H1 (cell line): Measurements from ENCODE around the gene STRN4. TPM values are rescaled to one million over a fixed set of nuclear protein-coding genes. Genes with fewer than 3 reads are reported as not detected.
A peak's percentile ranks its signal among the peaks of the same experiment; 100 is the strongest.

Experiments
- CTCF ChIA-PET: fragments of 300-600 bp; sonication (Branson Sonifier 250); formaldehyde crosslinking; loops from one replicate; lab custom pipeline; 2021; ENCODE audit not compliant: partially characterized antibody; lab: Charles Lee
- POLR2A ChIA-PET: fragments of 300-600 bp; sonication (Branson Sonifier 250); formaldehyde crosslinking; loops from one replicate; lab custom pipeline; 2021; ENCODE audit warnings: inconsistent platforms; ENCODE audit not compliant: partially characterized antibody; lab: Charles Lee
- DNase-seq, 2 experiments: peaks; one replicate each; pipeline versions ENCODE4 v3.0.0 to v3.0.0-alpha.2; 2010 to 2022; ENCODE audit warnings: low spot score in 2 of 2, low read depth in 1 of 2, mixed read lengths in 1 of 2
- FAIRE-seq: peaks from 2 replicates; lab custom pipeline; 2011; peaks lifted over from hg19 to GRCh38; lab: Jason Lieb, UNC
- H2AFZ ChIP-seq: 2 replicates; pipeline ENCODE4 v1.8.1; 2012; ENCODE audit warnings: low read length, inconsistent platforms
- H2AK5ac ChIP-seq: 2 replicates; pipeline ENCODE4 v1.6.1; 2013; ENCODE audit warnings: low read depth, low read length
- H2BK120ac ChIP-seq: replicated peaks from 2 replicates; pipeline ENCODE3; 2013; ENCODE audit warnings: low read depth, low read length, inconsistent platforms
- H2BK12ac ChIP-seq: 2 replicates; pipeline ENCODE4 v1.6.1; 2013; ENCODE audit warnings: low read depth, low read length
- H2BK15ac ChIP-seq: 2 replicates; pipeline ENCODE4 v1.6.1; 2013; ENCODE audit warnings: low read length
- H2BK20ac ChIP-seq: 2 replicates; pipeline ENCODE4 v1.6.1; 2013; ENCODE audit warnings: low read length
- H2BK5ac ChIP-seq: 2 replicates; pipeline ENCODE4 v1.6.1; 2013; ENCODE audit warnings: low read depth, low read length
- H3K14ac ChIP-seq: 2 replicates; pipeline ENCODE4 v1.6.1; 2013; ENCODE audit warnings: inconsistent platforms; ENCODE audit not compliant: insufficient read length
- H3K18ac ChIP-seq: 2 replicates; pipeline ENCODE4 v1.6.1; 2013; ENCODE audit warnings: low read length; ENCODE audit errors: extremely low read depth
- H3K23ac ChIP-seq: 2 replicates; pipeline ENCODE4 v1.6.1; 2013; ENCODE audit warnings: inconsistent platforms; ENCODE audit not compliant: insufficient read length
- H3K23me2 ChIP-seq: 2 replicates; pipeline ENCODE4 v1.6.1; 2013; ENCODE audit warnings: low read depth, low read length
- H3K27ac ChIP-seq: 2 replicates; pipeline ENCODE4 v1.6.1; 2011; ENCODE audit warnings: low read depth, low read length, inconsistent platforms
- H3K27me3 ChIP-seq, 4 experiments: replicated peaks in 1 of 4; 1 replicate in 1 of 4; 2 replicates in 3 of 4; pipeline versions ENCODE4 v1.6.1 to v1.8.1; 2011 to 2013; ENCODE audit warnings: low read length in 3 of 4, mild to moderate bottlenecking in 3 of 4, inconsistent platforms in 2 of 4, mixed read lengths in 2 of 4, moderate library complexity in 1 of 4; ENCODE audit not compliant: control insufficient read depth in 3 of 4, insufficient read depth in 3 of 4; ENCODE audit errors: extremely low read depth in 1 of 4
- H3K36me3 ChIP-seq, 4 experiments: 2 replicates each; pipeline versions ENCODE4 v1.6.1 to v1.8.1; 2011 to 2013; ENCODE audit warnings: mild to moderate bottlenecking in 4 of 4, low read length in 3 of 4, moderate library complexity in 2 of 4, control low read depth in 1 of 4, inconsistent platforms in 1 of 4; ENCODE audit not compliant: insufficient read depth in 4 of 4, control insufficient read depth in 2 of 4
- H3K4ac ChIP-seq: replicated peaks from 2 replicates; pipeline ENCODE3; 2013; ENCODE audit warnings: low read length, low read depth, mixed read lengths, inconsistent platforms; ENCODE audit not compliant: insufficient read length
- H3K4me1 ChIP-seq, 4 experiments: replicated peaks in 1 of 4; 1 replicate in 1 of 4; 2 replicates in 3 of 4; pipeline versions ENCODE4 v1.6.1 to v1.8.1; 2011 to 2013; ENCODE audit warnings: low read length in 3 of 4, inconsistent platforms in 2 of 4, mixed read lengths in 1 of 4; ENCODE audit not compliant: insufficient read depth in 4 of 4, control insufficient read depth in 3 of 4
- H3K4me2 ChIP-seq, 2 experiments: 2 replicates each; pipeline versions ENCODE4 v1.6.1 to v1.8.1; 2011 to 2013; ENCODE audit warnings: low read depth in 2 of 2, low read length in 2 of 2, control low read depth in 1 of 2, inconsistent platforms in 1 of 2, mild to moderate bottlenecking in 1 of 2; ENCODE audit not compliant: insufficient read depth in 1 of 2
- H3K4me3 ChIP-seq, 4 experiments: fragments of 200-600, 300-600 bp in 1 of 4; sonication (generic), shearing (Covaris generic), sonication (Bioruptor Twin) in 1 of 4; 2 replicates each; pipeline versions ENCODE4 v1.5.1 to v1.8.1; 2011 to 2016; ENCODE audit warnings: low read length in 4 of 4, low read depth in 3 of 4, control low read depth in 2 of 4, inconsistent platforms in 2 of 4, mild to moderate bottlenecking in 2 of 4, mixed read lengths in 1 of 4, moderate library complexity in 1 of 4; ENCODE audit not compliant: insufficient read depth in 2 of 4; ENCODE audit errors: extremely low read depth in 1 of 4
- H3K56ac ChIP-seq: replicated peaks from 2 replicates; pipeline ENCODE3; 2013; ENCODE audit warnings: low read depth, mild to moderate bottlenecking, mixed read lengths, low read length, inconsistent platforms; ENCODE audit not compliant: insufficient read length
- H3K79me1 ChIP-seq: 2 replicates; pipeline ENCODE4 v1.6.1; 2013; ENCODE audit warnings: low read depth, low read length, control low read depth
- H3K79me2 ChIP-seq, 2 experiments: 2 replicates each; pipeline versions ENCODE4 v1.6.1 to v1.8.1; 2012 to 2013; ENCODE audit warnings: low read length in 2 of 2, mild to moderate bottlenecking in 2 of 2, inconsistent platforms in 1 of 2; ENCODE audit not compliant: insufficient read depth in 2 of 2, control insufficient read depth in 1 of 2
- H3K9ac ChIP-seq, 4 experiments: replicated peaks in 1 of 4; 1 replicate in 1 of 4; 2 replicates in 3 of 4; pipeline versions ENCODE4 v1.6.1 to v1.8.1; 2011 to 2013; ENCODE audit warnings: low read depth in 3 of 4, low read length in 3 of 4, control low read depth in 2 of 4, mild to moderate bottlenecking in 2 of 4, moderate library complexity in 2 of 4, inconsistent platforms in 1 of 4; ENCODE audit errors: extremely low read depth in 1 of 4
- H3K9me3 ChIP-seq, 2 experiments: 2 replicates each; pipeline versions ENCODE4 v1.6.1 to v1.8.1; 2012 to 2013; ENCODE audit warnings: mild to moderate bottlenecking in 2 of 2, moderate library complexity in 2 of 2, control low read depth in 1 of 2, inconsistent platforms in 1 of 2, low read depth in 1 of 2, low read length in 1 of 2, mixed read lengths in 1 of 2; ENCODE audit not compliant: insufficient read depth in 2 of 2
- H4K20me1 ChIP-seq, 2 experiments: replicated peaks in 1 of 2; 2 replicates each; pipeline versions ENCODE3 to v1.8.1; 2011 to 2013; ENCODE audit warnings: inconsistent platforms in 2 of 2, low read length in 2 of 2, mild to moderate bottlenecking in 1 of 2; ENCODE audit not compliant: insufficient read depth in 2 of 2, control insufficient read depth in 1 of 2
- H4K5ac ChIP-seq: 2 replicates; pipeline ENCODE4 v1.6.1; 2013; ENCODE audit warnings: low read length, low read depth, mixed read lengths, inconsistent platforms; ENCODE audit not compliant: insufficient read length
- H4K8ac ChIP-seq: 2 replicates; pipeline ENCODE4 v1.8.0; 2013; ENCODE audit warnings: mild to moderate bottlenecking, moderate library complexity, low read length, inconsistent platforms; ENCODE audit not compliant: insufficient read depth; ENCODE audit errors: extremely low read depth
- H4K91ac ChIP-seq: replicated peaks from 2 replicates; pipeline ENCODE3; 2013; ENCODE audit warnings: low read length, mixed read lengths, inconsistent platforms; ENCODE audit not compliant: insufficient read length
- FOSL1 ChIP-seq: IDR thresholded peaks from 2 replicates; pipeline ENCODE4 v1.6.1; 2011; ENCODE audit warnings: mild to moderate bottlenecking, low read depth, low read length, moderate library complexity; ENCODE audit not compliant: insufficient read depth
- KDM4A ChIP-seq: IDR thresholded peaks from one replicate; pipeline ENCODE4 v1.7.1; 2012; ENCODE audit warnings: low read depth, mild to moderate bottlenecking, moderate library complexity, low read length, inconsistent platforms; ENCODE audit not compliant: severe bottlenecking
- MAX ChIP-seq: IDR thresholded peaks from 2 replicates; pipeline ENCODE4 v1.6.1; 2012; ENCODE audit warnings: inconsistent platforms
- POU5F1 ChIP-seq: IDR thresholded peaks from 2 replicates; pipeline ENCODE4 v1.6.1; 2011; ENCODE audit warnings: low read depth, mild to moderate bottlenecking, low read length, moderate library complexity
- RFX5 ChIP-seq: IDR thresholded peaks from 2 replicates; pipeline ENCODE4 v1.6.1; 2011; ENCODE audit warnings: low read depth, low read length, improper control_type of control experiment, borderline replicate concordance
- SIN3A ChIP-seq, 2 experiments: IDR thresholded peaks in 1 of 2; conservative IDR thresholded peaks in 1 of 2; 2 replicates each; pipeline ENCODE4 v1.6.1; 2011 to 2012; ENCODE audit warnings: low read length in 2 of 2, improper control_type of control experiment in 1 of 2, low read depth in 1 of 2, mild to moderate bottlenecking in 1 of 2
- SIRT6 ChIP-seq: IDR thresholded peaks from one replicate; pipeline ENCODE4 v1.7.1; 2012; ENCODE audit warnings: low read length, inconsistent platforms
- SP4 ChIP-seq: IDR thresholded peaks from 2 replicates; pipeline ENCODE4 v1.6.1; 2012; ENCODE audit warnings: low read length, inconsistent platforms
- SRF ChIP-seq: IDR thresholded peaks from 2 replicates; pipeline ENCODE4 v1.6.1; 2011; ENCODE audit warnings: mild to moderate bottlenecking, low read depth, low read length, moderate library complexity
- TBP ChIP-seq: IDR thresholded peaks from 2 replicates; pipeline ENCODE4 v1.6.1; 2011; ENCODE audit warnings: low read depth, low read length, improper control_type of control experiment
- TEAD4 ChIP-seq: IDR thresholded peaks from 2 replicates; pipeline ENCODE4 v1.6.1; 2012; ENCODE audit warnings: low read depth, low read length, inconsistent platforms, mixed read lengths
- USF2 ChIP-seq: IDR thresholded peaks from 2 replicates; pipeline ENCODE4 v1.6.1; 2011; ENCODE audit warnings: low read length, improper control_type of control experiment
- WGBS, 2 experiments: shearing (Covaris generic) in 1 of 2; methylation state at CpG; one replicate each; pipeline versions ENCODE4 v1.1.6 to v1.1.7; 2013 to 2015; ENCODE audit warnings: low lambda C conversion rate in 2 of 2, mixed read lengths in 2 of 2, inconsistent platforms in 1 of 2, low coverage in 1 of 2, missing lambda C conversion rate in 1 of 2; ENCODE audit not compliant: insufficient replicate concordance in 2 of 2, insufficient coverage in 1 of 2, insufficient read length in 1 of 2; ENCODE audit errors: extremely low coverage in 1 of 2, missing lambda C conversion rate in 1 of 2; 5-methylcytosine and 5-hydroxymethylcytosine counted together
- polyA plus RNA-seq, 7 experiments: library from polyadenylated mRNA; depleted of rRNA in 3 of 7; stranded (reverse) in 5 of 7; unstranded in 2 of 7; fragments of >200 nt in 5 of 7; fragments of 200-250 nt in 2 of 7; gene quantifications; 1 replicate in 5 of 7; 2 replicates in 1 of 7; 4 replicates in 1 of 7; pipeline versions ENCODE4 v1.2.1 to v1.2.3, GENCODE V29; 2011 to 2013; ENCODE audit warnings: missing spikeins in 2 of 7, mixed read lengths in 2 of 7
- total RNA-seq: library from RNA; stranded (reverse); fragmentation: NEBNext Ultra II Directional; extraction: Animal tissue kit (Norgen Biotek cat#: 25700); gene quantifications from 2 replicates; pipeline ENCODE4 v1.2.1, GENCODE V29; 2021

The STRN4 gene
- total and polyA plus RNA-seq, 2 of the 8 experiments (the other 6 are each of a cell fraction or from before 2014, with no cell fraction given): 120 to 187 TPM

GRCh38 chr19:46726971-46727501, 19.2 kb downstream of the STRN4 start:
- peaks cover 0 to 3% (median 0%) of the 10 kb centered on the region in 4 experiments; a peak in 4 of 7 replicates for H3K4me1 ChIP-seq
- H3K4ac ChIP-seq: no peak overlapping the region
- H3K18ac ChIP-seq: no peak overlapping the region
- WGBS, 2 experiments: 92% methylated on average over 11 of the region's 14 CpGs; no CpG with 5 or more reads in 1 of the 2 experiments
- H3K4me2 ChIP-seq: no peak overlapping the region
- ChIA-PET CTCF (interaction anchor here (1.0 to 15.8 kb wide), 5 partner anchors 14 to 43 kb away, joined by 4 to 188 read pairs (median 46); no protein-coding TSS in a partner anchor), POLR2A (interaction anchor here (1.1 to 3.3 kb wide), 2 partner anchors 11 to 16 kb away, joined by 3 to 12 read pairs; partner anchors contain the start of gene PRKD2)
- no peak overlapping the region for H2BK5ac ChIP-seq
- H3K4me3 ChIP-seq: no peak overlapping the region
- peaks cover 35 to 75% (median 64%) of the 10 kb centered on the region in 4 experiments for H3K36me3 ChIP-seq
- H4K5ac ChIP-seq: no peak overlapping the region
- no peak overlapping the region for H3K56ac ChIP-seq
- H4K20me1 ChIP-seq: peaks cover 23 to 49% of the 10 kb centered on the region in 2 experiments
- H2BK15ac ChIP-seq: no peak overlapping the region
- DNase-seq (no peak), FAIRE-seq (no peak)
- no peaks in the 10 kb centered on the region for H3K27me3 ChIP-seq
- H2AK5ac ChIP-seq: no peak overlapping the region
- no peak overlapping the region for H4K91ac ChIP-seq
- no peak overlapping the region for H2BK20ac ChIP-seq
- peak overlapping the region; percentile 75; the same call in 1 of the 2 replicates for H4K8ac ChIP-seq
- peaks cover 8% of the 10 kb centered on the region for H3K79me1 ChIP-seq
- no peak overlapping the region for H3K14ac ChIP-seq
- H3K27ac ChIP-seq: peak overlapping the region; percentile 32; the same call in 1 of the 2 replicates
- no peaks in the 10 kb centered on the region for H3K23me2 ChIP-seq
- no peak overlapping the region for H2BK120ac ChIP-seq
- no peak overlapping the region for H3K23ac ChIP-seq
- no peak overlapping the region for H3K9ac ChIP-seq
- H3K79me2 ChIP-seq: peaks cover 0 to 9% of the 10 kb centered on the region in 2 experiments; a peak in 1 of 4 replicates
- no peak overlapping the region for H2AFZ ChIP-seq
- H3K9me3 ChIP-seq: no peaks in the 10 kb centered on the region
- H2BK12ac ChIP-seq: no peak overlapping the region
- TF ChIP-seq FOSL1 (no peak), RFX5 (no peak), MAX (no peak), KDM4A (no peak), TEAD4 (no peak), SIRT6 (no peak), USF2 (no peak), SP4 (no peak), POU5F1 (no peak), SRF (no peak), TBP (no peak), SIN3A (conservative IDR thresholded peaks at IDR 0.05 in 1 of 2, IDR thresholded peaks at IDR 0.05 in 1 of 2; ENCODE audit: low read depth in 1 of 2, low read length in 2 of 2) (no peak)
